ENCODE results near the gene RAI2.
A peak's percentile ranks its signal among the peaks of the same experiment; 100 is the strongest.

Gene RAI2

GRCh38 chrX:17869580-17869979 lies 8.5 kb upstream of the RAI2 start:
- Mint-ChIP-seq H3K27ac (no peak overlapping the region), H3K36me3 (ENCODE audit: low read depth) (no peaks in the 10 kb centered on the region), H3K4me3 (no peak overlapping the region), H3K9me3 (peaks cover 3% of the 10 kb centered on the region), H3K27me3 (ENCODE audit: low read depth) (peaks cover 12% of the 10 kb centered on the region), H3K4me1 (no peaks in the 10 kb centered on the region)
- no peak for TF ChIP-seq CTCF (IDR thresholded peaks at IDR 0.05; ENCODE audit: unreplicated experiment in 3 of 3)

- H3K27ac Mint-ChIP-seq, result no peak overlapping the region
- H3K36me3 Mint-ChIP-seq (ENCODE audit: low read depth), result no peaks in the 10 kb centered on the region
- peaks cover 76% of the 10 kb centered on the region for H3K27me3 Mint-ChIP-seq (ENCODE audit: low read depth)
- peaks cover 18% of the 10 kb centered on the region for H3K4me1 Mint-ChIP-seq
- no peak for TF ChIP-seq CTCF (IDR thresholded peaks at IDR 0.05; ENCODE audit: unreplicated experiment in 3 of 3)
- H3K4me3 Mint-ChIP-seq, result peak overlapping the region; percentile 73 to 77 (median 75)
- H3K9me3 Mint-ChIP-seq, result no peaks in the 10 kb centered on the region
Observed at GRCh38 chrX:17861489-17862011, 452 bp upstream of the RAI2 start.

GRCh38 chrX:17860179-17860780 lies 818 bp downstream of the RAI2 start:
- Mint-ChIP-seq H3K9me3 (no peaks in the 10 kb centered on the region), H3K4me3 (peak overlapping the region; percentile 78 to 90 (median 90)), H3K4me1 (peaks cover 19% of the 10 kb centered on the region), H3K27ac (peak overlapping the region in 2 of 3 experiments; percentile 30), H3K27me3 (ENCODE audit: low read depth) (peaks cover 84% of the 10 kb centered on the region), H3K36me3 (ENCODE audit: low read depth) (no peaks in the 10 kb centered on the region)
- no peak for TF ChIP-seq CTCF (IDR thresholded peaks at IDR 0.05; ENCODE audit: unreplicated experiment in 3 of 3)

GRCh38 chrX:17859609-17860178 lies 1.4 kb downstream of the RAI2 start:
- Mint-ChIP-seq H3K27ac (peak overlapping the region in 2 of 3 experiments; percentile 30), H3K4me1 (peaks cover 25% of the 10 kb centered on the region), H3K27me3 (ENCODE audit: low read depth) (peaks cover 85% of the 10 kb centered on the region), H3K9me3 (no peaks in the 10 kb centered on the region), H3K4me3 (peak overlapping the region; percentile 78 to 90 (median 90)), H3K36me3 (ENCODE audit: low read depth) (no peaks in the 10 kb centered on the region)
- TF ChIP-seq CTCF (IDR thresholded peaks at IDR 0.05; ENCODE audit: unreplicated experiment in 3 of 3), result no peak

- peak overlapping the region in 2 of 3 experiments; percentile 6 to 71 for H3K27ac Mint-ChIP-seq
- H3K36me3 Mint-ChIP-seq (ENCODE audit: low read depth), result no peaks in the 10 kb centered on the region
- peaks cover 29% of the 10 kb centered on the region for H3K4me1 Mint-ChIP-seq
- H3K27me3 Mint-ChIP-seq (ENCODE audit: low read depth), result peaks cover 71% of the 10 kb centered on the region
- H3K4me3 Mint-ChIP-seq, result no peak overlapping the region
- H3K9me3 Mint-ChIP-seq, result no peaks in the 10 kb centered on the region
- TF ChIP-seq CTCF (IDR thresholded peaks at IDR 0.05; ENCODE audit: unreplicated experiment in 3 of 3), result no peak
Observed at GRCh38 chrX:17854531-17854930, 6.6 kb downstream of the RAI2 start.

All from nephron (organoid).